GM23338 (cell line): ENCODE results near the gene ERP27.

ENCODE experiments used
- CREB1 ChIP-seq: fragments of 250-450 bp; sonication (Bioruptor Pico); IDR thresholded peaks from 2 replicates; pipeline ENCODE4 v1.5.0; 2020; ENCODE audit warnings: low read depth, mild to moderate bottlenecking, moderate library complexity
- CTCF ChIP-seq, 2 experiments: fragments of 200-600 bp in 1 of 2; sonication (generic) in 1 of 2; conservative IDR thresholded peaks; 2 replicates each; pipeline versions ENCODE4 v1.5.1 to v1.6.1; 2016 to 2017; ENCODE audit warnings: antibody characterized with exemption in 2 of 2, low read depth in 2 of 2, mild to moderate bottlenecking in 2 of 2, moderate library complexity in 1 of 2
- ETS1 ChIP-seq: IDR thresholded peaks from 2 replicates; pipeline ENCODE4 v1.6.1; 2016; ENCODE audit warnings: antibody characterized with exemption
- EZH2 ChIP-seq: fragments of 200-600 bp; sonication (generic); IDR thresholded peaks from one replicate; pipeline ENCODE4 v1.8.0; 2017; ENCODE audit warnings: antibody characterized with exemption, mild to moderate bottlenecking, low read depth; ENCODE audit not compliant: unreplicated experiment
- EZH2phosphoT487 ChIP-seq: fragments of 200-600 bp; sonication (generic); IDR thresholded peaks from one replicate; pipeline ENCODE4 v1.8.1; 2018; ENCODE audit warnings: antibody characterized with exemption; ENCODE audit not compliant: unreplicated experiment
- JUNB ChIP-seq: IDR thresholded peaks from one replicate; pipeline ENCODE4 v1.6.1; 2016; ENCODE audit warnings: antibody characterized with exemption; ENCODE audit not compliant: unreplicated experiment
- POLR2AphosphoS5 ChIP-seq: IDR thresholded peaks from 2 replicates; pipeline ENCODE4 v1.6.1; 2016; ENCODE audit warnings: antibody characterized with exemption, low read depth
- REST ChIP-seq: IDR thresholded peaks from one replicate; pipeline ENCODE4 v1.6.1; 2018; ENCODE audit warnings: antibody characterized with exemption; ENCODE audit not compliant: unreplicated experiment
- STAT1 ChIP-seq: IDR thresholded peaks from one replicate; pipeline ENCODE4 v1.6.1; 2016; ENCODE audit warnings: antibody characterized with exemption; ENCODE audit not compliant: unreplicated experiment
- ZNF331 ChIP-seq: fragments of 250-450 bp; sonication (Bioruptor Pico); IDR thresholded peaks from 2 replicates; pipeline ENCODE4 v1.5.0; 2020; ENCODE audit warnings: low read depth, mild to moderate bottlenecking, moderate library complexity
- ZNF462 ChIP-seq: fragments of 250-450 bp; sonication (Bioruptor Pico); IDR thresholded peaks from 2 replicates; pipeline ENCODE4 v1.5.0; 2020; ENCODE audit warnings: mild to moderate bottlenecking, moderate library complexity

- TF ChIP-seq EZH2phosphoT487 (no peak), CTCF (conservative IDR thresholded peaks at IDR 0.05; ENCODE audit: low read depth in 2 of 2) (no peak), ETS1 (no peak), REST (no peak), POLR2AphosphoS5 (no peak), STAT1 (no peak), ZNF331 (CRISPR knock-in tag) (no peak), EZH2 (no peak), CREB1 (CRISPR knock-in tag) (no peak), JUNB (no peak), ZNF462 (CRISPR knock-in tag) (no peak)
Measured at GRCh38 chr12:14876833-14877232, 61.5 kb downstream of the ERP27 start.
